Caco-2 (cell line): ENCODE data around the gene SMAD7. TPM values are rescaled to one million over a fixed set of nuclear protein-coding genes. Genes with fewer than 3 reads are reported as not detected.

ENCODE experiments used
- BruUV-seq: library from RNA; stranded (reverse); fragments of 400-500 nt; replicated peaks from 2 replicates; lab custom pipeline; 2021; lab: Mats Ljungman, UMichigan
- CTCF ChIA-PET: fragments of 300-600 bp; sonication (Branson Sonifier 250); formaldehyde crosslinking; loops from one replicate; lab custom pipeline; 2022; ENCODE audit warnings: antibody characterized with exemption; lab: Charles Lee
- POLR2A ChIA-PET: fragments of 300-600 bp; sonication (Branson Sonifier 250); formaldehyde crosslinking; loops from one replicate; lab custom pipeline; 2022; ENCODE audit warnings: antibody characterized with exemption; lab: Charles Lee
- DNase-seq, 2 experiments: peaks; one replicate each; pipeline versions ENCODE4 v3.0.0 to v3.0.0-alpha.2; 2020 to 2022
- H3K27me3 ChIP-seq: replicated peaks from 2 replicates; pipeline ENCODE4 v1.6.0; 2011; ENCODE audit warnings: low read length; ENCODE audit not compliant: control insufficient read depth, insufficient read depth
- H3K36me3 ChIP-seq: 2 replicates; pipeline ENCODE4 v1.5.1; 2011; ENCODE audit warnings: low read length; ENCODE audit not compliant: control insufficient read depth, insufficient read depth
- H3K4me1 ChIP-seq: fragments of 250-450 bp; sonication (Bioruptor Pico); 2 replicates; pipeline ENCODE4 v1.5.1; 2020; ENCODE audit warnings: mild to moderate bottlenecking
- H3K4me3 ChIP-seq: 2 replicates; pipeline ENCODE4 v1.5.1; 2011; ENCODE audit warnings: low read depth, mild to moderate bottlenecking, control low read depth, low read length
- H3K9me3 ChIP-seq: fragments of 250-450 bp; sonication (Bioruptor Pico); 2 replicates; pipeline ENCODE4 v1.5.1; 2020; ENCODE audit warnings: mild to moderate bottlenecking, moderate library complexity
- H3K27ac Mint-ChIP-seq: one replicate; pipeline ENCODE4 v1.8.0; 2022; ENCODE audit warnings: mixed read lengths; ENCODE audit not compliant: unreplicated experiment
- H3K27me3 Mint-ChIP-seq: one replicate; pipeline ENCODE4 v1.8.0; 2022; ENCODE audit warnings: mixed read lengths; ENCODE audit not compliant: insufficient read depth, unreplicated experiment
- H3K36me3 Mint-ChIP-seq: one replicate; pipeline ENCODE4 v1.8.0; 2022; ENCODE audit warnings: mild to moderate bottlenecking, mixed read lengths; ENCODE audit not compliant: insufficient read depth, unreplicated experiment
- H3K4me1 Mint-ChIP-seq: one replicate; pipeline ENCODE4 v1.8.0; 2022; ENCODE audit warnings: low read depth, mixed read lengths; ENCODE audit not compliant: unreplicated experiment
- H3K4me3 Mint-ChIP-seq: one replicate; pipeline ENCODE4 v1.8.0; 2022; ENCODE audit warnings: mild to moderate bottlenecking, moderate library complexity, mixed read lengths; ENCODE audit not compliant: unreplicated experiment
- H3K9me3 Mint-ChIP-seq: one replicate; pipeline ENCODE4 v1.8.0; 2022; ENCODE audit warnings: mixed read lengths; ENCODE audit not compliant: unreplicated experiment
- intact Hi-C: fragments of 100-400 bp; cut with micrococcal nuclease; formaldehyde crosslinking; loops from one replicate; pipeline ENCODE4 v1.10.0; 2022; ENCODE audit not compliant: unreplicated experiment
- total RNA-seq: library from RNA; stranded (reverse); gene quantifications from 2 replicates; pipeline ENCODE4 v1.2.3, GENCODE V29; 2022
- TF ChIP-seq, protein P1 (sequence below), 2 experiments: fragments of 200-600 bp in 1 of 2; IDR thresholded peaks; 1 replicate in 1 of 2; 2 replicates in 1 of 2; pipeline versions ENCODE4 v1.5.1 to v1.8.0; 2011 to 2022; ENCODE audit warnings: antibody characterized with exemption in 1 of 2, control low read depth in 1 of 2, inconsistent platforms in 1 of 2, low read depth in 1 of 2, low read length in 1 of 2, mild to moderate bottlenecking in 1 of 2, moderate library complexity in 1 of 2; ENCODE audit not compliant: insufficient read depth in 1 of 2, severe bottlenecking in 1 of 2, unreplicated experiment in 1 of 2

SMAD7 gene
- total RNA-seq, 1 experiment from 2014 or later: 9.3 TPM

DNA sequence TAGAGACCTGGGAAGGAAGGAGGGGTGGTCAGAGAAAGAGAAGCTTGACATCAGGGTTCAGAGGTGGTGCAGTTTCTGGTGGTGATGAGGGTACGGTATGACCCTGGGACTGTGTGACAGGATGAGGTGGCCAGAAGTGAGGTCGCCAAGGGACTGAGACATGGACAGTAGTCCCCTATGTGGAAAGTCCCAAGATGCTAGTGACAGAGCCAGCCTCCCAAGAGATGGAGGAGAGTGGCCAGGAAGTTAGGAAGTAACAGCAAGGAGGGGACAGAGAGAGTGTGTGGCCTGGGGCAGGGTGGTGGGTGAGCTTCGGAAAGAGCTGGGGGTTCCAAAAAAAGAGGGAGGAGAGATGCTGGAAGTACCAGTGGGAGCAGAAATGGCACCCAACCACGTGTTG, 66.0 kb downstream of the SMAD7 start:
- BruUV-seq: no TSS peak
- TF ChIP-seq, protein P1, sequence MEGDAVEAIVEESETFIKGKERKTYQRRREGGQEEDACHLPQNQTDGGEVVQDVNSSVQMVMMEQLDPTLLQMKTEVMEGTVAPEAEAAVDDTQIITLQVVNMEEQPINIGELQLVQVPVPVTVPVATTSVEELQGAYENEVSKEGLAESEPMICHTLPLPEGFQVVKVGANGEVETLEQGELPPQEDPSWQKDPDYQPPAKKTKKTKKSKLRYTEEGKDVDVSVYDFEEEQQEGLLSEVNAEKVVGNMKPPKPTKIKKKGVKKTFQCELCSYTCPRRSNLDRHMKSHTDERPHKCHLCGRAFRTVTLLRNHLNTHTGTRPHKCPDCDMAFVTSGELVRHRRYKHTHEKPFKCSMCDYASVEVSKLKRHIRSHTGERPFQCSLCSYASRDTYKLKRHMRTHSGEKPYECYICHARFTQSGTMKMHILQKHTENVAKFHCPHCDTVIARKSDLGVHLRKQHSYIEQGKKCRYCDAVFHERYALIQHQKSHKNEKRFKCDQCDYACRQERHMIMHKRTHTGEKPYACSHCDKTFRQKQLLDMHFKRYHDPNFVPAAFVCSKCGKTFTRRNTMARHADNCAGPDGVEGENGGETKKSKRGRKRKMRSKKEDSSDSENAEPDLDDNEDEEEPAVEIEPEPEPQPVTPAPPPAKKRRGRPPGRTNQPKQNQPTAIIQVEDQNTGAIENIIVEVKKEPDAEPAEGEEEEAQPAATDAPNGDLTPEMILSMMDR (IDR thresholded peaks at IDR 0.05; ENCODE audit: insufficient read depth in 1 of 2, low read depth in 1 of 2, low read length in 1 of 2, severe bottlenecking in 1 of 2, unreplicated experiment in 1 of 2): no peak
- H3K4me1 Mint-ChIP-seq: peaks cover 5% of the 10 kb centered on the region
- Histone ChIP-seq H3K36me3 (no peaks in the 10 kb centered on the region), H3K4me3 (no peak overlapping the region), H3K4me1 (no peaks in the 10 kb centered on the region), H3K27me3 (no peaks in the 10 kb centered on the region), H3K9me3 (no peaks in the 10 kb centered on the region)
- POLR2A ChIA-PET: no interaction called here
- DNase-seq: no peak
- no peaks in the 10 kb centered on the region for H3K9me3 Mint-ChIP-seq
- intact Hi-C loops: no loop called here
- H3K36me3 Mint-ChIP-seq: no peaks in the 10 kb centered on the region
- CTCF ChIA-PET: no interaction called here
- H3K27ac Mint-ChIP-seq: peak overlapping the region; percentile 67
- no peak overlapping the region for H3K4me3 Mint-ChIP-seq
- no peaks in the 10 kb centered on the region for H3K27me3 Mint-ChIP-seq

DNA sequence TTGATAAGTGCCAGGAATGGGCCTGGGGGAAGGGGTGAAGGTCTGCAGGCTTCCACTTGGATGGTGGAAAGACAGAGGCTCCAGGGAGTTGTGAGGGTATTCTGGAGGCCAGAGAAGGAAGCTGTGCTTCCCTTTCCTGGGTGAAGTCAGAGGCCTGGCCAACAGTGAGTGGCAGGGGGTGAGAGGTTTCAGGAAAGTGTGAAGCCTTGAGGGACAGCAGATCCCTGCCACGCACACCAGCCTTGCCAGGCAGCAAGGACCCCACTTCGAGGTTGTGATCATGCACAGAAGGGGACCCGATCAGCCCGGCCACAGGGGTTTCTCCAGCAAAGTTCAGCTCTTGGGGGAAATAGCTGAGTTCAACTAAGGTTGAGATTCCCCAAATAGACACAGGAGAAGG, 66.5 kb downstream of the SMAD7 start:
- Histone ChIP-seq H3K36me3 (no peaks in the 10 kb centered on the region), H3K4me1 (no peaks in the 10 kb centered on the region), H3K4me3 (no peak overlapping the region), H3K27me3 (no peaks in the 10 kb centered on the region), H3K9me3 (no peaks in the 10 kb centered on the region)
- ChIA-PET POLR2A (no interaction called here), CTCF (no interaction called here)
- Mint-ChIP-seq H3K36me3 (no peaks in the 10 kb centered on the region), H3K4me1 (peaks cover 5% of the 10 kb centered on the region), H3K9me3 (no peaks in the 10 kb centered on the region), H3K4me3 (no peak overlapping the region), H3K27ac (peak overlapping the region; percentile 67), H3K27me3 (no peaks in the 10 kb centered on the region)
- intact Hi-C loops: no loop called here
- DNase-seq: no peak
- BruUV-seq: no TSS peak
- TF ChIP-seq, protein P1 (IDR thresholded peaks at IDR 0.05; ENCODE audit: insufficient read depth in 1 of 2, low read depth in 1 of 2, low read length in 1 of 2, severe bottlenecking in 1 of 2, unreplicated experiment in 1 of 2): no peak

DNA sequence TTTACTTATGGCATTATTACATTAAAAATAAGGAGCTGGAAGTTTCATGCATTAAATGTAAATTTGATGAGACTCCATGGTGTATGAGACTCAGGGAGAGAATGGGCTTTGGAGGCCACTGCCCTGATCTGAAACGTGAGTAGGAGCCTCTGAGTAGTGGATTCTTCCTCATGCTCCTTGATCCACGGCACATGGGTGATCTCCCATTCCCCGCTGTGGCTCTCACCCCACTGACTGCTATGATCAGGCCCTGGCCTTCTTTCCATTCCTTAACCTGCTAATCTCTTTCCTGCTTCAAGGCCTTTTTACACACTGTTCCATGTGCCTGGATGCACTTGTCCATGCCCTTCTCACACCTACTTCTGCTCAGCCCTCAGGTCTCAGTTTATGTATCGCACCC, 68.4 kb downstream of the SMAD7 start:
- CTCF ChIA-PET: no interaction called here
- H3K9me3 Mint-ChIP-seq: no peaks in the 10 kb centered on the region
- H3K27me3 ChIP-seq: no peaks in the 10 kb centered on the region
- no peaks in the 10 kb centered on the region for H3K36me3 ChIP-seq
- H3K4me3 ChIP-seq: no peak overlapping the region
- no peak overlapping the region for H3K4me3 Mint-ChIP-seq
- BruUV-seq: no TSS peak
- no peaks in the 10 kb centered on the region for H3K27me3 Mint-ChIP-seq
- intact Hi-C loops: no loop called here
- POLR2A ChIA-PET: no interaction called here
- peaks cover 4% of the 10 kb centered on the region; the same call in 1 of the 2 replicates for H3K4me1 ChIP-seq
- H3K9me3 ChIP-seq: no peaks in the 10 kb centered on the region
- TF ChIP-seq, protein P1 (IDR thresholded peaks at IDR 0.05; ENCODE audit: insufficient read depth in 1 of 2, low read depth in 1 of 2, low read length in 1 of 2, severe bottlenecking in 1 of 2, unreplicated experiment in 1 of 2): no peak
- no peaks in the 10 kb centered on the region for H3K36me3 Mint-ChIP-seq
- no peak overlapping the region for H3K27ac Mint-ChIP-seq
- peaks cover 12% of the 10 kb centered on the region for H3K4me1 Mint-ChIP-seq
- DNase-seq: no peak
